HL-60 (cell line): ENCODE results near the gene FAM180B.

Experiments
- DNase-seq, 2 experiments: peaks; one replicate each; pipeline ENCODE4 v3.0.0-alpha.2; 2010 to 2020; ENCODE audit warnings: low read depth in 1 of 2, low spot score in 1 of 2
- H3K27ac ChIP-seq: fragments of 250-450 bp; sonication (Bioruptor Pico); replicated peaks from 2 replicates; pipeline ENCODE4 v1.5.1; 2020; ENCODE audit warnings: mild to moderate bottlenecking, moderate library complexity
- H3K27me3 ChIP-seq: fragments of 250-450 bp; sonication (Bioruptor Pico); 2 replicates; pipeline ENCODE4 v1.5.1; 2021; ENCODE audit warnings: mild to moderate bottlenecking, moderate library complexity; ENCODE audit not compliant: insufficient read depth, poor library complexity, severe bottlenecking
- H3K4me3 ChIP-seq: replicated peaks from 2 replicates; pipeline ENCODE4 v1.5.1; 2011; ENCODE audit warnings: mild to moderate bottlenecking, control low read depth, low read length; ENCODE audit not compliant: insufficient read depth
- CTCF ChIP-seq: IDR thresholded peaks from one replicate; pipeline ENCODE4 v1.5.1; 2011; ENCODE audit warnings: low read length, control low read depth, inconsistent platforms; ENCODE audit not compliant: insufficient read depth
- GABPA ChIP-seq: IDR thresholded peaks from 2 replicates; pipeline ENCODE4 v1.6.1; 2012; ENCODE audit warnings: low read depth
- POLR2AphosphoS5 ChIP-seq: IDR thresholded peaks from 2 replicates; pipeline ENCODE4 v1.6.1; 2012; ENCODE audit warnings: low read depth
- REST ChIP-seq: IDR thresholded peaks from 2 replicates; pipeline ENCODE4 v1.6.1; 2012; ENCODE audit warnings: low read depth; ENCODE audit not compliant: insufficient replicate concordance
- SPI1 ChIP-seq: IDR thresholded peaks from 2 replicates; pipeline ENCODE4 v1.6.1; 2012; ENCODE audit warnings: low read depth, mild to moderate bottlenecking, borderline replicate concordance

Gene FAM180B

GRCh38 chr11:47570651-47571356 lies 15.7 kb upstream of the FAM180B start:
- H3K27ac ChIP-seq = 0 out of 2 replicates have a peak overlapping the region, but pooled peaks have one; percentile 19
- H3K4me3 ChIP-seq = no peak overlapping the region
- no peak for TF ChIP-seq REST
- TF ChIP-seq SPI1 = no peak
- no peak for DNase-seq
- no peaks in the 10 kb centered on the region for H3K27me3 ChIP-seq

DNA sequence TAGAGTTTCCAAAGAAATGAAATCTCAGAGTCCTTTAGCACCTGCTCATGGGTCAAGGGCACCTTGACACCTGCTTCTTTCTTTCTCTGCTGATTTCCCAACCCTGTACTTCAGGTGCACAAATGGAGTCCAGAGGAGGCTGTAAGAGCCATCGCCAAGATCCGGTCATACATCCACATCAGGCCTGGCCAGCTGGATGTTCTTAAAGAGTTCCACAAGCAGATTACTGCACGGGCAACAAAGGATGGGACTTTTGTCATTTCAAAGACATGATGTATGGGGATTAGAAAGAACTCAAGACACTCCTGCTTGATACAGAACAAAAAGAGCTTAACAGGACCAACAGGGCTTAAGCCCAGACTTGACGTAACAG lies 15.1 kb upstream of the FAM180B start:
- H3K4me3 ChIP-seq = no peak overlapping the region
- no peaks in the 10 kb centered on the region for H3K27me3 ChIP-seq
- no peak overlapping the region for H3K27ac ChIP-seq
- no peak for TF ChIP-seq CTCF
- TF ChIP-seq REST = no peak
- no peak for TF ChIP-seq POLR2AphosphoS5
- no peak for TF ChIP-seq SPI1
- TF ChIP-seq GABPA = no peak
- DNase-seq = no peak

GRCh38 chr11:47571895-47572294 lies 14.6 kb upstream of the FAM180B start:
- Histone ChIP-seq H3K4me3 (no peak overlapping the region), H3K27me3 (no peaks in the 10 kb centered on the region), H3K27ac (no peak overlapping the region)
- TF ChIP-seq REST (no peak), SPI1 (no peak), POLR2AphosphoS5 (no peak), CTCF (no peak), GABPA (no peak)
- DNase-seq = no peak
